ENCODE results near the gene B4GALT1.
A peak's percentile ranks its signal among the peaks of the same experiment; 100 is the strongest.

The B4GALT1 gene

GRCh38 chr9:33158843-33159776 lies 8.0 kb downstream of the B4GALT1 start:
- peaks cover 94% of the 10 kb centered on the region for H3K4me1 Mint-ChIP-seq

GRCh38 chr9:33157960-33158842 lies 8.9 kb downstream of the B4GALT1 start:
- Mint-ChIP-seq H3K36me3 (peaks cover 6% of the 10 kb centered on the region), H3K27ac (peak overlapping the region; percentile 93), H3K4me3 (peak overlapping the region; percentile 81), H3K4me1 (peaks cover 94% of the 10 kb centered on the region), H3K9me3 (no peaks in the 10 kb centered on the region), H3K27me3 (no peaks in the 10 kb centered on the region)

More at GRCh38 chr9:33158843-33159776, 8.0 kb downstream of the B4GALT1 start:
- H3K9me3 Mint-ChIP-seq, result no peaks in the 10 kb centered on the region
- H3K27me3 Mint-ChIP-seq, result no peaks in the 10 kb centered on the region
- H3K27ac Mint-ChIP-seq, result peak overlapping the region; percentile 93
- peak overlapping the region; percentile 81 for H3K4me3 Mint-ChIP-seq
- H3K36me3 Mint-ChIP-seq, result peaks cover 3% of the 10 kb centered on the region

- Mint-ChIP-seq H3K27ac (peak overlapping the region; percentile 90), H3K4me3 (peak overlapping the region; percentile 3), H3K36me3 (peaks cover 6% of the 10 kb centered on the region), H3K9me3 (no peaks in the 10 kb centered on the region), H3K27me3 (no peaks in the 10 kb centered on the region), H3K4me1 (peaks cover 94% of the 10 kb centered on the region)
These were observed 11.7 kb downstream of the B4GALT1 start for GRCh38 chr9:33155393-33155792.

GRCh38 chr9:33154371-33154770 lies 12.8 kb downstream of the B4GALT1 start:
- H3K4me3 Mint-ChIP-seq, result peak overlapping the region; percentile 47
- H3K4me1 Mint-ChIP-seq, result peaks cover 89% of the 10 kb centered on the region

GRCh38 chr9:33153666-33154065 lies 13.5 kb downstream of the B4GALT1 start:
- Mint-ChIP-seq H3K9me3 (no peaks in the 10 kb centered on the region), H3K27me3 (no peaks in the 10 kb centered on the region), H3K4me3 (peak overlapping the region; percentile 65), H3K27ac (peak overlapping the region; percentile 88), H3K4me1 (peaks cover 89% of the 10 kb centered on the region), H3K36me3 (peaks cover 6% of the 10 kb centered on the region)

More at GRCh38 chr9:33154371-33154770, 12.8 kb downstream of the B4GALT1 start:
- Mint-ChIP-seq H3K27me3 (no peaks in the 10 kb centered on the region), H3K9me3 (no peaks in the 10 kb centered on the region), H3K36me3 (peaks cover 6% of the 10 kb centered on the region), H3K27ac (peak overlapping the region; percentile 84)

- H3K9me3 Mint-ChIP-seq, result no peaks in the 10 kb centered on the region
- H3K36me3 Mint-ChIP-seq, result peaks cover 6% of the 10 kb centered on the region
- H3K4me1 Mint-ChIP-seq, result peaks cover 89% of the 10 kb centered on the region
- no peaks in the 10 kb centered on the region for H3K27me3 Mint-ChIP-seq
- H3K4me3 Mint-ChIP-seq, result peak overlapping the region; percentile 65
- peak overlapping the region; percentile 88 for H3K27ac Mint-ChIP-seq
These were observed 14.1 kb downstream of the B4GALT1 start for GRCh38 chr9:33153001-33153400.

GRCh38 chr9:33151601-33152000 lies 15.5 kb downstream of the B4GALT1 start:
- Mint-ChIP-seq H3K27me3 (no peaks in the 10 kb centered on the region), H3K4me3 (no peak overlapping the region), H3K9me3 (no peaks in the 10 kb centered on the region), H3K4me1 (peaks cover 90% of the 10 kb centered on the region), H3K27ac (peak overlapping the region; percentile 23), H3K36me3 (peaks cover 6% of the 10 kb centered on the region)

GRCh38 chr9:33151007-33151557 lies 16.1 kb downstream of the B4GALT1 start:
- H3K4me1 Mint-ChIP-seq, result peaks cover 94% of the 10 kb centered on the region
- peak overlapping the region; percentile 42 for H3K27ac Mint-ChIP-seq
- H3K27me3 Mint-ChIP-seq, result no peaks in the 10 kb centered on the region
- peaks cover 6% of the 10 kb centered on the region for H3K36me3 Mint-ChIP-seq
- H3K9me3 Mint-ChIP-seq, result no peaks in the 10 kb centered on the region
- H3K4me3 Mint-ChIP-seq, result no peak overlapping the region

- H3K27me3 Mint-ChIP-seq, result no peaks in the 10 kb centered on the region
- H3K9me3 Mint-ChIP-seq, result no peaks in the 10 kb centered on the region
- peaks cover under 1% of the 10 kb centered on the region for H3K36me3 Mint-ChIP-seq
- no peak overlapping the region for H3K27ac Mint-ChIP-seq
- no peak overlapping the region for H3K4me3 Mint-ChIP-seq
- peaks cover 93% of the 10 kb centered on the region for H3K4me1 Mint-ChIP-seq
These were observed 18.6 kb downstream of the B4GALT1 start for GRCh38 chr9:33148367-33149014.

- peaks cover 90% of the 10 kb centered on the region for H3K4me1 Mint-ChIP-seq
- no peaks in the 10 kb centered on the region for H3K9me3 Mint-ChIP-seq
- no peak overlapping the region for H3K4me3 Mint-ChIP-seq
- peak overlapping the region; percentile 11 for H3K27ac Mint-ChIP-seq
- no peaks in the 10 kb centered on the region for H3K27me3 Mint-ChIP-seq
- no peaks in the 10 kb centered on the region for H3K36me3 Mint-ChIP-seq
These were observed 19.5 kb downstream of the B4GALT1 start for GRCh38 chr9:33147416-33148169.

- no peaks in the 10 kb centered on the region for H3K9me3 Mint-ChIP-seq
- H3K36me3 Mint-ChIP-seq, result no peaks in the 10 kb centered on the region
- no peaks in the 10 kb centered on the region for H3K27me3 Mint-ChIP-seq
- peaks cover 90% of the 10 kb centered on the region for H3K4me1 Mint-ChIP-seq
- H3K27ac Mint-ChIP-seq, result no peak overlapping the region
- no peak overlapping the region for H3K4me3 Mint-ChIP-seq
These were observed 20.8 kb downstream of the B4GALT1 start for GRCh38 chr9:33146298-33146697.

GRCh38 chr9:33144551-33144950 lies 22.6 kb downstream of the B4GALT1 start:
- peaks cover 92% of the 10 kb centered on the region for H3K4me1 Mint-ChIP-seq
- H3K36me3 Mint-ChIP-seq, result peaks cover 2% of the 10 kb centered on the region
- no peaks in the 10 kb centered on the region for H3K27me3 Mint-ChIP-seq
- peak overlapping the region; percentile 81 for H3K27ac Mint-ChIP-seq
- peak overlapping the region; percentile 57 for H3K4me3 Mint-ChIP-seq
- H3K9me3 Mint-ChIP-seq, result no peaks in the 10 kb centered on the region

- no peaks in the 10 kb centered on the region for H3K27me3 Mint-ChIP-seq
- H3K27ac Mint-ChIP-seq, result peak overlapping the region; percentile 63
- peak overlapping the region; percentile 56 for H3K4me3 Mint-ChIP-seq
- no peaks in the 10 kb centered on the region for H3K9me3 Mint-ChIP-seq
- peaks cover 2% of the 10 kb centered on the region for H3K36me3 Mint-ChIP-seq
- H3K4me1 Mint-ChIP-seq, result peaks cover 92% of the 10 kb centered on the region
These were observed 23.9 kb downstream of the B4GALT1 start for GRCh38 chr9:33143241-33143661.

- Mint-ChIP-seq H3K4me3 (peak overlapping the region; percentile 75), H3K27ac (peak overlapping the region; percentile 94), H3K4me1 (peaks cover 94% of the 10 kb centered on the region), H3K36me3 (peaks cover 2% of the 10 kb centered on the region), H3K27me3 (no peaks in the 10 kb centered on the region), H3K9me3 (no peaks in the 10 kb centered on the region)
These were observed 24.6 kb downstream of the B4GALT1 start for GRCh38 chr9:33142535-33142934.
